ENCODE measurements around the gene LAMB3. TPM values are rescaled to one million over a fixed set of nuclear protein-coding genes. Genes with fewer than 3 reads are reported as not detected.
A peak's percentile ranks its signal among the peaks of the same experiment; 100 is the strongest.

The LAMB3 gene
- total RNA-seq, 1 donor from 2014 or later: not detected

DNA sequence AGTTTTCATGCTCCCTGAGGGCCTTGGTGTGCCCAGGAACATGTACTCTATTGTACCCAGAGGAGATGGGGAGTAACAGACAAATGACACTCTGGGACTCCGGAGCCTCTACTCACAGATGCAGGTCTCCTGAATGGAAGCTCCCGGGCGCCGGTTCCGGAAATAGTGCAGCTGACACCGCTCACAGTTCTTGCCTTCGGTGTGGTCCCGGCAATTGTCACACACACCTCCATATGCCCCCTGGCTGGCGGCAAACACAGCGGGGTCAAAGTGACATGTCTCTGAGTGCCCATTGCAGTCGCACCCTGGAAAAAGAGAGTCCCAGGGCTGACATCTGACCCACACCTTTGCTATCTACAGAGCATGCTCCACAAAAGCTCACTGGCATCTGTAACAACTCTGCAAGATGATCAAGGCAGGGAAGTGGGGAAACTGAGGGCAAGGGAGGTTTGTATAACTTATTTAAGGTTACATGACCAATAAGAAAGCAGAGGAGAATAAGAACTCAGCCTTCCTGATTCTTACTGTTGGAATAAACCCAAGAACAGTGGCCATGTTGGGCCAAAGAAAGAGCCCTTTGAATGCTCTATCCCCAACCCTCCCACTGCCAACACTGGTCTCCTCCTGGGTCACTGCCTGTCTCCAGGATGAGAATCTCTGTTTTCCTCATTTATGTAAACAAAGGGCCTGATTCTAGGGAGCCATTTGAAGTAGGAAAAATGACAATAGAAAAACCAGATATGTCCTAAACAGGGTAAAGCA is 22.4 kb downstream of the LAMB3 start:
- no peak overlapping the region for H2AFZ ChIP-seq (replicated peaks)
- Mint-ChIP-seq H3K27me3 (ENCODE audit: insufficient read depth, low read depth) (peaks cover 8% of the 10 kb centered on the region), H3K36me3 (no peaks in the 10 kb centered on the region), H3K9me3 (no peaks in the 10 kb centered on the region), H3K27ac (no peak overlapping the region), H3K4me1 (peaks cover 10% of the 10 kb centered on the region), H3K4me3 (no peak overlapping the region)
- no peaks in the 10 kb centered on the region for H3K79me2 ChIP-seq (ENCODE audit: low read depth)
- H3F3A ChIP-seq (ENCODE audit: low read depth): no peaks in the 10 kb centered on the region
- no peak overlapping the region for H3K27ac ChIP-seq
- no peaks in the 10 kb centered on the region for H3K4me1 ChIP-seq
- H3K9ac ChIP-seq: no peak overlapping the region
- no peaks in the 10 kb centered on the region for H4K20me1 ChIP-seq (ENCODE audit: low read depth)
- H3K9me3 ChIP-seq (ENCODE audit: low read depth): no peaks in the 10 kb centered on the region
- no peaks in the 10 kb centered on the region for H3K36me3 ChIP-seq
- H3K27me3 ChIP-seq: no peaks in the 10 kb centered on the region
- no peak for TF ChIP-seq EZH2phosphoT487 (IDR thresholded peaks at IDR 0.05)
- H3K4me3 ChIP-seq: no peak overlapping the region
- H3K4me2 ChIP-seq: no peak overlapping the region
- no peak for DNase-seq (ENCODE audit: low spot score)

- peaks cover 5% of the 10 kb centered on the region for H3K27me3 Mint-ChIP-seq (ENCODE audit: insufficient read depth, low read depth)
- H3K9me3 Mint-ChIP-seq: no peaks in the 10 kb centered on the region
- H3K27ac ChIP-seq: no peak overlapping the region
- H3K4me1 ChIP-seq: no peaks in the 10 kb centered on the region
- no peak for DNase-seq (ENCODE audit: low spot score)
- no peaks in the 10 kb centered on the region for H3K36me3 ChIP-seq
- H3K27me3 ChIP-seq: no peaks in the 10 kb centered on the region
- no peak overlapping the region for H2AFZ ChIP-seq (replicated peaks)
- H3K9ac ChIP-seq: no peak overlapping the region
- H3K4me2 ChIP-seq: no peak overlapping the region
- H3K27ac Mint-ChIP-seq: no peak overlapping the region
- H4K20me1 ChIP-seq (ENCODE audit: low read depth): no peaks in the 10 kb centered on the region
- H3K79me2 ChIP-seq (ENCODE audit: low read depth): no peaks in the 10 kb centered on the region
- no peaks in the 10 kb centered on the region for H3F3A ChIP-seq (ENCODE audit: low read depth)
- no peak overlapping the region for H3K4me3 ChIP-seq
- H3K4me3 Mint-ChIP-seq: no peak overlapping the region
- no peaks in the 10 kb centered on the region for H3K9me3 ChIP-seq (ENCODE audit: low read depth)
- H3K36me3 Mint-ChIP-seq: no peaks in the 10 kb centered on the region
- peaks cover 16% of the 10 kb centered on the region for H3K4me1 Mint-ChIP-seq
- TF ChIP-seq EZH2phosphoT487 (IDR thresholded peaks at IDR 0.05) (no peak), EZH2 (IDR thresholded peaks at IDR 0.05) (no peak)
- TF ChIP-seq, protein P1, sequence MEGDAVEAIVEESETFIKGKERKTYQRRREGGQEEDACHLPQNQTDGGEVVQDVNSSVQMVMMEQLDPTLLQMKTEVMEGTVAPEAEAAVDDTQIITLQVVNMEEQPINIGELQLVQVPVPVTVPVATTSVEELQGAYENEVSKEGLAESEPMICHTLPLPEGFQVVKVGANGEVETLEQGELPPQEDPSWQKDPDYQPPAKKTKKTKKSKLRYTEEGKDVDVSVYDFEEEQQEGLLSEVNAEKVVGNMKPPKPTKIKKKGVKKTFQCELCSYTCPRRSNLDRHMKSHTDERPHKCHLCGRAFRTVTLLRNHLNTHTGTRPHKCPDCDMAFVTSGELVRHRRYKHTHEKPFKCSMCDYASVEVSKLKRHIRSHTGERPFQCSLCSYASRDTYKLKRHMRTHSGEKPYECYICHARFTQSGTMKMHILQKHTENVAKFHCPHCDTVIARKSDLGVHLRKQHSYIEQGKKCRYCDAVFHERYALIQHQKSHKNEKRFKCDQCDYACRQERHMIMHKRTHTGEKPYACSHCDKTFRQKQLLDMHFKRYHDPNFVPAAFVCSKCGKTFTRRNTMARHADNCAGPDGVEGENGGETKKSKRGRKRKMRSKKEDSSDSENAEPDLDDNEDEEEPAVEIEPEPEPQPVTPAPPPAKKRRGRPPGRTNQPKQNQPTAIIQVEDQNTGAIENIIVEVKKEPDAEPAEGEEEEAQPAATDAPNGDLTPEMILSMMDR (IDR thresholded peaks at IDR 0.05): no peak
Observed at GRCh38 chr1:209628618-209629299, 23.5 kb downstream of the LAMB3 start.

DNA sequence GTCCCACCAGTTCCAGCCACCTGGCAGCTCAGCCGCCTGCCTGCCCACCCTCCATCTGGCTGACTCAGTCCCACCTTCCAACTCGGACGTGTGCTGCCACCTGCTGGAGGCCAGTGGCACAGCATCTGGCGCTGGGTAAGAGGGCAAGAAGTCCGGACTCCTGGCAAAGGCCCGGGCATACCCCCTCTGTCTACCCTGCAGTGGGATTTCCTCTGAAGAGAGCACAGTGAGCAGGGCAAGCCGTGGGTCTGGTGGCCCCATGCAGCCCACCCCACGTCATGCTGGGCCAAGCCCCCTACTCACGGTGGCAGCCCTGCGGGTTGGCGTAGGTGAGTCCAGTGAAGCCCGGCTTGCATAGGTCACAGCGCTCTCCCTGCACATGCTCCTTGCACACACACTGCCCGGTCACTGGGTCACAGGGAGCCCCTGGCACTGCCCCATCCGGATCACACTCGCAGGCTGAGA is 24.5 kb downstream of the LAMB3 start:
- H3K9me3 Mint-ChIP-seq: no peaks in the 10 kb centered on the region
- Histone ChIP-seq H3K36me3 (no peaks in the 10 kb centered on the region), H2AFZ (replicated peaks) (no peak overlapping the region), H3K4me1 (no peaks in the 10 kb centered on the region), H3K9ac (no peak overlapping the region), H3K4me3 (no peak overlapping the region), H3K27me3 (no peaks in the 10 kb centered on the region), H3K79me2 (ENCODE audit: low read depth) (no peaks in the 10 kb centered on the region), H3K4me2 (no peak overlapping the region), H3K27ac (no peak overlapping the region), H4K20me1 (ENCODE audit: low read depth) (no peaks in the 10 kb centered on the region), H3K9me3 (ENCODE audit: low read depth) (no peaks in the 10 kb centered on the region), H3F3A (ENCODE audit: low read depth) (no peaks in the 10 kb centered on the region)
- H3K36me3 Mint-ChIP-seq: no peaks in the 10 kb centered on the region
- no peak overlapping the region for H3K4me3 Mint-ChIP-seq
- peaks cover 26% of the 10 kb centered on the region for H3K4me1 Mint-ChIP-seq
- DNase-seq (ENCODE audit: low spot score): peak; percentile 90
- H3K27me3 Mint-ChIP-seq (ENCODE audit: insufficient read depth, low read depth): peaks cover 5% of the 10 kb centered on the region
- H3K27ac Mint-ChIP-seq: no peak overlapping the region
- no peak for TF ChIP-seq EZH2 (IDR thresholded peaks at IDR 0.05)
- TF ChIP-seq, protein P1 (IDR thresholded peaks at IDR 0.05): peak; percentile 99
